SK-N-SH treated with all-trans-retinoic acid at 6 μM for 48 hours (cell line): ENCODE measurements around the gene SEZ6L2.

Experiments
- ARNTL ChIP-seq: fragments of 450-650 bp; formaldehyde crosslinking; IDR thresholded peaks from 2 replicates; pipeline ENCODE4 v1.5.0; 2020; ENCODE audit warnings: low read depth, mild to moderate bottlenecking, moderate library complexity, borderline replicate concordance
- BACH2 ChIP-seq: fragments of 250-450 bp; sonication (Bioruptor Pico); IDR thresholded peaks from 2 replicates; pipeline ENCODE4 v1.9.0; 2021; ENCODE audit warnings: mild to moderate bottlenecking, borderline replicate concordance
- CSDC2 ChIP-seq: fragments of 250-450 bp; sonication (Bioruptor Pico); IDR thresholded peaks from 2 replicates; pipeline ENCODE4 v1.5.0; 2020; ENCODE audit warnings: mild to moderate bottlenecking, moderate library complexity
- RARB ChIP-seq: fragments of 250-450 bp; sonication (Bioruptor Pico); IDR thresholded peaks from 2 replicates; pipeline ENCODE4 v1.8.0; 2021; ENCODE audit warnings: mild to moderate bottlenecking, moderate library complexity
- ZNF8 ChIP-seq: fragments of 450-650 bp; formaldehyde crosslinking; IDR thresholded peaks from 2 replicates; pipeline ENCODE4 v1.5.0; 2020; ENCODE audit warnings: mild to moderate bottlenecking, moderate library complexity

- no peak for TF ChIP-seq BACH2
- TF ChIP-seq ARNTL (CRISPR knock-in tag): no peak
- no peak for TF ChIP-seq RARB (CRISPR knock-in tag)
- no peak for TF ChIP-seq ZNF8 (CRISPR knock-in tag)
- TF ChIP-seq CSDC2 (CRISPR knock-in tag): no peak
These were observed 9.4 kb upstream of the SEZ6L2 start for GRCh38 chr16:29908719-29909220.
